Neural cell (in vitro differentiated cells): Measurements from ENCODE around the gene ZNRF4. TPM values are rescaled to one million over a fixed set of nuclear protein-coding genes. Genes with fewer than 3 reads are reported as not detected.

Experiments
- H2AFZ ChIP-seq: fragments of 200-600, 300-800 bp; sonication (generic), shearing (Covaris generic); 2 replicates; pipeline ENCODE4 v1.6.0; 2014; ENCODE audit warnings: low read depth, mild to moderate bottlenecking, antibody characterized with exemption, low read length, moderate library complexity
- H3F3A ChIP-seq: fragments of 200-600 bp; shearing (Covaris generic); 2 replicates; pipeline ENCODE4 v1.6.1; 2016; ENCODE audit warnings: mild to moderate bottlenecking, moderate library complexity, mixed read lengths, antibody characterized with exemption, low read length; ENCODE audit not compliant: insufficient read depth, poor library complexity, severe bottlenecking
- H3K27ac ChIP-seq: fragments of 200-600, 300-800 bp; sonication (generic), shearing (Covaris generic); 2 replicates; pipeline ENCODE4 v1.5.1; 2014; ENCODE audit warnings: mild to moderate bottlenecking, low read length, moderate library complexity
- H3K27me3 ChIP-seq: fragments of 300-800, 200-600 bp; sonication (generic), shearing (Covaris generic); 2 replicates; pipeline ENCODE4 v1.6.0; 2014; ENCODE audit warnings: mild to moderate bottlenecking, low read depth, low read length, moderate library complexity; ENCODE audit not compliant: insufficient read depth
- H3K36me3 ChIP-seq: fragments of 300-800, 200-600 bp; sonication (generic), shearing (Covaris generic); 2 replicates; pipeline ENCODE4 v1.5.1; 2014; ENCODE audit warnings: mild to moderate bottlenecking, antibody characterized with exemption, low read length, moderate library complexity; ENCODE audit not compliant: insufficient read depth
- H3K4me2 ChIP-seq: fragments of 300-800, 200-600 bp; sonication (generic), shearing (Covaris generic); 2 replicates; pipeline ENCODE4 v1.6.0; 2014; ENCODE audit warnings: mild to moderate bottlenecking, low read length
- H3K4me3 ChIP-seq: fragments of 300-800, 200-600 bp; sonication (generic), shearing (Covaris generic); 2 replicates; pipeline ENCODE4 v1.5.1; 2014; ENCODE audit warnings: mild to moderate bottlenecking, low read length, moderate library complexity
- H3K79me2 ChIP-seq: fragments of 200-600 bp; shearing (Covaris generic); replicated peaks from 2 replicates; pipeline ENCODE4 v1.6.0; 2014; ENCODE audit warnings: mild to moderate bottlenecking, low read length, moderate library complexity; ENCODE audit not compliant: insufficient read depth
- H3K9ac ChIP-seq: fragments of 300-800, 200-600 bp; sonication (generic), shearing (Covaris generic); 2 replicates; pipeline ENCODE4 v1.6.1; 2016; ENCODE audit warnings: mild to moderate bottlenecking, low read length, mixed read lengths
- H3K9me2 ChIP-seq: fragments of 200-600 bp; shearing (Covaris generic); 2 replicates; pipeline ENCODE4 v1.6.1; 2016; ENCODE audit warnings: mild to moderate bottlenecking, low read length, mixed read lengths; ENCODE audit not compliant: insufficient read depth
- H3K9me3 ChIP-seq: fragments of 200-600, 300-800 bp; sonication (generic), shearing (Covaris generic); 2 replicates; pipeline ENCODE4 v1.6.1; 2016; ENCODE audit warnings: mild to moderate bottlenecking, mixed run types, low read length, moderate library complexity, mixed read lengths
- H4K20me1 ChIP-seq: fragments of 200-600 bp; shearing (Covaris generic); 2 replicates; pipeline ENCODE4 v1.6.1; 2016; ENCODE audit warnings: mild to moderate bottlenecking, mixed run types; ENCODE audit not compliant: insufficient read depth
- EP300 ChIP-seq: fragments of 450-650 bp; conservative IDR thresholded peaks from 2 replicates; pipeline ENCODE4 v1.6.1; 2014; ENCODE audit warnings: antibody characterized with exemption, mild to moderate bottlenecking, moderate library complexity; ENCODE audit not compliant: poor library complexity, severe bottlenecking
- EZH2 ChIP-seq: fragments of 200-600, 300-800 bp; shearing (Covaris generic), sonication (generic); IDR thresholded peaks from 2 replicates; pipeline ENCODE4 v1.6.1; 2014; ENCODE audit warnings: antibody characterized with exemption, low read length, borderline replicate concordance, mild to moderate bottlenecking; ENCODE audit not compliant: insufficient read depth, poor library complexity, severe bottlenecking
- MXI1 ChIP-seq: fragments of 450-650 bp; conservative IDR thresholded peaks from 2 replicates; pipeline ENCODE4 v1.6.1; 2014; ENCODE audit warnings: antibody characterized with exemption, mild to moderate bottlenecking; ENCODE audit not compliant: poor library complexity, severe bottlenecking
- POLR2AphosphoS5 ChIP-seq: IDR thresholded peaks from 2 replicates; pipeline ENCODE4 v1.6.1; 2012
- RAD21 ChIP-seq: fragments of 450-650 bp; conservative IDR thresholded peaks from 2 replicates; pipeline ENCODE4 v1.6.1; 2014; ENCODE audit warnings: antibody characterized with exemption, mild to moderate bottlenecking, moderate library complexity
- SMC3 ChIP-seq: fragments of 450-650 bp; conservative IDR thresholded peaks from 2 replicates; pipeline ENCODE4 v1.6.1; 2014; ENCODE audit warnings: antibody characterized with exemption, mild to moderate bottlenecking, moderate library complexity; ENCODE audit not compliant: poor library complexity
- TAF1 ChIP-seq: IDR thresholded peaks from 2 replicates; pipeline ENCODE4 v1.6.1; 2012; ENCODE audit warnings: low read depth
- polyA plus RNA-seq: library from polyadenylated mRNA; depleted of rRNA; stranded (reverse); fragments of >200 nt; gene quantifications from 2 replicates; pipeline ENCODE4 v1.2.3, GENCODE V29; 2014
- TF ChIP-seq, protein P1 (sequence below): IDR thresholded peaks from 2 replicates; pipeline ENCODE4 v1.6.1; 2012; ENCODE audit warnings: borderline replicate concordance
- TF ChIP-seq, protein P2 (sequence below): fragments of 450-650 bp; IDR thresholded peaks from 2 replicates; pipeline ENCODE4 v1.5.1; 2014; ENCODE audit warnings: antibody characterized with exemption, mild to moderate bottlenecking, moderate library complexity; ENCODE audit not compliant: poor library complexity, severe bottlenecking

The ZNRF4 gene
- polyA plus RNA-seq, 1 donor from 2014 or later = not detected

DNA sequence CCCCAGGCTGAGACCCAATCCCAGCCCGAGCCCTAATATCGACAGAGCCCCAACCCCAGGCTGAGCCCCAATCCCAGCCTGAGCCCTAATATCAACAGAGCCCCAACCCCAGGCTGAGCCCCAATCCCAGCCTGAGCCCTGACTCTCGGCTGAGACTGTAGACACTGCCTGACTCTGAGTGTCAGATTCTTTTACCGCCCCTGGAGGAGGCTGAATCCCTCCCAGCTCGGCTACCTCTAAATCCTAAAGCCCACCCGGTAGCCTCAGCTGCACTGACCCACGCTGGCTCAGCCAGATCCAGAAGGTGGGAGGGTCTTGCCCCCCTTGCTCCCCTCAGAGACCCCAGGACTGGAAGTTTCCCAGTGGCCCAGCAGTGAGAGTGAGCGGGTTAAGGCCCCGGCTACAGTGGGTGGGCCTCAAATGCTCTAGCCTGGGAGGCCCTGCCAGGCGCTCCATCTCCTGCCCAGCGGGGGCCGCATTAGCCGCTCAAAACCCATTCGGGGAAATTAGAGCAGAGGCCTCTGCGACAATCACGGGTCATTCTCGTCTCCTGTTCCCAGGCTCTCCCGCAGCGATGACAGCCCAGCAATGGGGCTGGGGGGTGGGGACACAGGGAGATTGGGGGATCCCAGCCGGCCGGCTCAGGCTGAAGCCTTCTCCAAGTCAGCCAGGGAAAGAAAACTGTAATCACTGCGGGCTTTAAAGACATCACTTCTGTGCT is 43.8 kb downstream of the ZNRF4 start:
- Histone ChIP-seq H2AFZ (no peak overlapping the region), H3K9me3 (no peaks in the 10 kb centered on the region), H4K20me1 (no peaks in the 10 kb centered on the region), H3K79me2 (no peaks in the 10 kb centered on the region), H3K27ac (peak overlapping the region; percentile 81), H3K4me2 (no peak overlapping the region), H3K4me3 (no peak overlapping the region), H3K9me2 (no peaks in the 10 kb centered on the region), H3F3A (no peaks in the 10 kb centered on the region), H3K9ac (peak overlapping the region; percentile 22), H3K36me3 (no peaks in the 10 kb centered on the region), H3K27me3 (no peaks in the 10 kb centered on the region)
- TF ChIP-seq MXI1 (peak; percentile 33), EZH2 (no peak), EP300 (peak; percentile 90), POLR2AphosphoS5 (peak; percentile 76), RAD21 (peak; percentile 56), SMC3 (peak; percentile 55), TAF1 (no peak)
- TF ChIP-seq, protein P1, sequence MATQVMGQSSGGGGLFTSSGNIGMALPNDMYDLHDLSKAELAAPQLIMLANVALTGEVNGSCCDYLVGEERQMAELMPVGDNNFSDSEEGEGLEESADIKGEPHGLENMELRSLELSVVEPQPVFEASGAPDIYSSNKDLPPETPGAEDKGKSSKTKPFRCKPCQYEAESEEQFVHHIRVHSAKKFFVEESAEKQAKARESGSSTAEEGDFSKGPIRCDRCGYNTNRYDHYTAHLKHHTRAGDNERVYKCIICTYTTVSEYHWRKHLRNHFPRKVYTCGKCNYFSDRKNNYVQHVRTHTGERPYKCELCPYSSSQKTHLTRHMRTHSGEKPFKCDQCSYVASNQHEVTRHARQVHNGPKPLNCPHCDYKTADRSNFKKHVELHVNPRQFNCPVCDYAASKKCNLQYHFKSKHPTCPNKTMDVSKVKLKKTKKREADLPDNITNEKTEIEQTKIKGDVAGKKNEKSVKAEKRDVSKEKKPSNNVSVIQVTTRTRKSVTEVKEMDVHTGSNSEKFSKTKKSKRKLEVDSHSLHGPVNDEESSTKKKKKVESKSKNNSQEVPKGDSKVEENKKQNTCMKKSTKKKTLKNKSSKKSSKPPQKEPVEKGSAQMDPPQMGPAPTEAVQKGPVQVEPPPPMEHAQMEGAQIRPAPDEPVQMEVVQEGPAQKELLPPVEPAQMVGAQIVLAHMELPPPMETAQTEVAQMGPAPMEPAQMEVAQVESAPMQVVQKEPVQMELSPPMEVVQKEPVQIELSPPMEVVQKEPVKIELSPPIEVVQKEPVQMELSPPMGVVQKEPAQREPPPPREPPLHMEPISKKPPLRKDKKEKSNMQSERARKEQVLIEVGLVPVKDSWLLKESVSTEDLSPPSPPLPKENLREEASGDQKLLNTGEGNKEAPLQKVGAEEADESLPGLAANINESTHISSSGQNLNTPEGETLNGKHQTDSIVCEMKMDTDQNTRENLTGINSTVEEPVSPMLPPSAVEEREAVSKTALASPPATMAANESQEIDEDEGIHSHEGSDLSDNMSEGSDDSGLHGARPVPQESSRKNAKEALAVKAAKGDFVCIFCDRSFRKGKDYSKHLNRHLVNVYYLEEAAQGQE = peak; percentile 78
- TF ChIP-seq, protein P2, sequence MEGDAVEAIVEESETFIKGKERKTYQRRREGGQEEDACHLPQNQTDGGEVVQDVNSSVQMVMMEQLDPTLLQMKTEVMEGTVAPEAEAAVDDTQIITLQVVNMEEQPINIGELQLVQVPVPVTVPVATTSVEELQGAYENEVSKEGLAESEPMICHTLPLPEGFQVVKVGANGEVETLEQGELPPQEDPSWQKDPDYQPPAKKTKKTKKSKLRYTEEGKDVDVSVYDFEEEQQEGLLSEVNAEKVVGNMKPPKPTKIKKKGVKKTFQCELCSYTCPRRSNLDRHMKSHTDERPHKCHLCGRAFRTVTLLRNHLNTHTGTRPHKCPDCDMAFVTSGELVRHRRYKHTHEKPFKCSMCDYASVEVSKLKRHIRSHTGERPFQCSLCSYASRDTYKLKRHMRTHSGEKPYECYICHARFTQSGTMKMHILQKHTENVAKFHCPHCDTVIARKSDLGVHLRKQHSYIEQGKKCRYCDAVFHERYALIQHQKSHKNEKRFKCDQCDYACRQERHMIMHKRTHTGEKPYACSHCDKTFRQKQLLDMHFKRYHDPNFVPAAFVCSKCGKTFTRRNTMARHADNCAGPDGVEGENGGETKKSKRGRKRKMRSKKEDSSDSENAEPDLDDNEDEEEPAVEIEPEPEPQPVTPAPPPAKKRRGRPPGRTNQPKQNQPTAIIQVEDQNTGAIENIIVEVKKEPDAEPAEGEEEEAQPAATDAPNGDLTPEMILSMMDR = peak; percentile 30

DNA sequence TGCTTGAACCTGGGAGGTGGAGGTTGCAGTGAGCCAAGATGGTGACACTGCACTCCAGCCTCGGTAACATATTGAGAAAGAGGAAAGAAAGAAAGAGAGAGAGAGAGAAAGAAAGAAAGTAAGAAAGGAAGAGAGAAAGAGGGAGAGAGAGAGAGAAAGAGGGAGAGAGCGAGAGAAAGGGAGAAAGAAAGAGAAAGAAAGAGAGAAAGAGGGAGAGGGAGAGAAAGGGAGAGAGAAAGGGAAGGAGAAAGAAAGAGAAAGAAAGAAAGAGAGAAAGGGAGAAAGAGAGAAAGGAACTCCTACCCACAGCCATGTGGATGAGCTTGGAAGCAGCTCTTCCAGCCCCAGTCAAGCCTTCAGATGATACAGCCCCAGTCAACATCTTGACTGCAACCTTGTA is 46.7 kb downstream of the ZNRF4 start:
- no peak overlapping the region for H2AFZ ChIP-seq
- no peaks in the 10 kb centered on the region for H3F3A ChIP-seq
- no peak overlapping the region for H3K4me3 ChIP-seq
- no peaks in the 10 kb centered on the region for H3K9me2 ChIP-seq
- no peak overlapping the region for H3K4me2 ChIP-seq
- H3K9me3 ChIP-seq = no peaks in the 10 kb centered on the region
- H3K27ac ChIP-seq = no peak overlapping the region
- H3K79me2 ChIP-seq = no peaks in the 10 kb centered on the region
- H3K9ac ChIP-seq = no peak overlapping the region
- H4K20me1 ChIP-seq = no peaks in the 10 kb centered on the region
- TF ChIP-seq EZH2 (no peak), POLR2AphosphoS5 (no peak), MXI1 (no peak), TAF1 (no peak), EP300 (no peak), SMC3 (no peak), RAD21 (no peak)
- TF ChIP-seq, protein P1 = no peak
- TF ChIP-seq, protein P2 = no peak
- H3K27me3 ChIP-seq = no peaks in the 10 kb centered on the region
- no peaks in the 10 kb centered on the region for H3K36me3 ChIP-seq
